Measurements from ENCODE around the gene ARHGEF28. TPM values are rescaled to one million over a fixed set of nuclear protein-coding genes. Genes with fewer than 3 reads are reported as not detected.

Gene ARHGEF28
- total RNA-seq, 4 donors from 2014 or later = 13.3 to 19.0 (median 16.9) TPM

- TF ChIP-seq POLR2A (IDR thresholded peaks at IDR 0.05) (no peak), CTCF (IDR thresholded peaks at IDR 0.05) (no peak)
- H3K36me3 ChIP-seq = no peaks in the 10 kb centered on the region
- no peak overlapping the region for H3K27ac ChIP-seq
- H3K4me3 ChIP-seq = no peak overlapping the region
- no peaks in the 10 kb centered on the region for H3K9me3 ChIP-seq
- no peaks in the 10 kb centered on the region for H3K27me3 ChIP-seq
- DNase-seq = no peak
- no peaks in the 10 kb centered on the region for H3K4me1 ChIP-seq
Observed at GRCh38 chr5:73971326-73971725, 345.3 kb downstream of the ARHGEF28 start.

- Histone ChIP-seq H3K27me3 (no peaks in the 10 kb centered on the region), H3K36me3 (no peaks in the 10 kb centered on the region), H3K4me1 (no peaks in the 10 kb centered on the region), H3K9me3 (no peaks in the 10 kb centered on the region), H3K4me3 (no peak overlapping the region), H3K27ac (no peak overlapping the region)
- no peak for DNase-seq
- TF ChIP-seq CTCF (IDR thresholded peaks at IDR 0.05) (no peak), POLR2A (IDR thresholded peaks at IDR 0.05) (no peak)
Observed at GRCh38 chr5:73973135-73973534, 347.1 kb downstream of the ARHGEF28 start.

GRCh38 chr5:73974871-73975360, 348.9 kb downstream of the ARHGEF28 start:
- Histone ChIP-seq H3K4me1 (no peaks in the 10 kb centered on the region), H3K27ac (no peak overlapping the region), H3K9me3 (no peaks in the 10 kb centered on the region), H3K36me3 (no peaks in the 10 kb centered on the region), H3K4me3 (no peak overlapping the region), H3K27me3 (no peaks in the 10 kb centered on the region)
- no peak for DNase-seq
- TF ChIP-seq CTCF (IDR thresholded peaks at IDR 0.05) = no peak
- TF ChIP-seq POLR2A (IDR thresholded peaks at IDR 0.05) = no peak

GRCh38 chr5:73975845-73976244, 349.8 kb downstream of the ARHGEF28 start:
- H3K9me3 ChIP-seq = no peaks in the 10 kb centered on the region
- no peak for DNase-seq
- no peak overlapping the region for H3K27ac ChIP-seq
- TF ChIP-seq CTCF (IDR thresholded peaks at IDR 0.05) (no peak), POLR2A (IDR thresholded peaks at IDR 0.05) (no peak)
- no peak overlapping the region for H3K4me3 ChIP-seq
- H3K4me1 ChIP-seq = no peaks in the 10 kb centered on the region
- no peaks in the 10 kb centered on the region for H3K36me3 ChIP-seq
- H3K27me3 ChIP-seq = no peaks in the 10 kb centered on the region

GRCh38 chr5:73977146-73977545, 351.1 kb downstream of the ARHGEF28 start:
- Histone ChIP-seq H3K36me3 (no peaks in the 10 kb centered on the region), H3K27me3 (no peaks in the 10 kb centered on the region), H3K27ac (no peak overlapping the region), H3K4me1 (no peaks in the 10 kb centered on the region), H3K9me3 (no peaks in the 10 kb centered on the region), H3K4me3 (no peak overlapping the region)
- no peak for DNase-seq
- TF ChIP-seq POLR2A (IDR thresholded peaks at IDR 0.05) (no peak), CTCF (IDR thresholded peaks at IDR 0.05) (no peak)

- no peak for DNase-seq
- TF ChIP-seq POLR2A (IDR thresholded peaks at IDR 0.05) (no peak), CTCF (IDR thresholded peaks at IDR 0.05) (no peak)
- Histone ChIP-seq H3K9me3 (no peaks in the 10 kb centered on the region), H3K4me3 (no peak overlapping the region), H3K36me3 (no peaks in the 10 kb centered on the region), H3K4me1 (no peaks in the 10 kb centered on the region), H3K27me3 (no peaks in the 10 kb centered on the region), H3K27ac (no peak overlapping the region)
Observed at GRCh38 chr5:73979321-73979720, 353.3 kb downstream of the ARHGEF28 start.
